CD8-positive, alpha-beta memory T cell (primary cell): Measurements from ENCODE around the gene PRKAR1B. TPM values are rescaled to one million over a fixed set of nuclear protein-coding genes. Genes with fewer than 3 reads are reported as not detected.
A peak's percentile ranks its signal among the peaks of the same experiment; 100 is the strongest.

ENCODE experiments used
- CTCF ChIA-PET: fragments of 350-600 bp; sonication (Branson Sonifier 250); formaldehyde crosslinking; loops from one replicate; lab custom pipeline; 2021; ENCODE audit warnings: antibody characterized with exemption; lab: Charles Lee
- POLR2A ChIA-PET: fragments of 350-600 bp; sonication (Branson Sonifier 250); formaldehyde crosslinking; loops from one replicate; lab custom pipeline; 2021; ENCODE audit warnings: antibody characterized with exemption; lab: Charles Lee
- DNase-seq, 5 donors: peaks; one replicate each; pipeline versions ENCODE4 v3.0.0 to v3.0.0-alpha.2; 2020 to 2022; ENCODE audit warnings: mixed read lengths in 1 of 5
- H3K27ac ChIP-seq: one replicate; pipeline ENCODE4 v1.7.0; 2013; ENCODE audit warnings: low read depth, mild to moderate bottlenecking, low read length, moderate library complexity
- H3K27me3 ChIP-seq: 2 replicates; pipeline ENCODE4 v1.7.0; 2013; ENCODE audit warnings: low read length, mild to moderate bottlenecking; ENCODE audit not compliant: insufficient read depth, poor library complexity, severe bottlenecking
- H3K36me3 ChIP-seq: 2 replicates; pipeline ENCODE4 v1.7.0; 2013; ENCODE audit warnings: mild to moderate bottlenecking, low read length, moderate library complexity; ENCODE audit not compliant: insufficient read depth
- H3K4me1 ChIP-seq: 2 replicates; pipeline ENCODE4 v1.7.0; 2013; ENCODE audit warnings: mild to moderate bottlenecking, low read length, moderate library complexity; ENCODE audit not compliant: insufficient read depth
- H3K4me3 ChIP-seq: 2 replicates; pipeline ENCODE4 v1.7.0; 2013; ENCODE audit warnings: mild to moderate bottlenecking, low read length
- H3K9me3 ChIP-seq: 2 replicates; pipeline ENCODE4 v1.7.0; 2013; ENCODE audit warnings: mild to moderate bottlenecking, low read length
- H3K27ac Mint-ChIP-seq, 8 donors: one replicate each; pipeline ENCODE4 v1.8.0; 2020 to 2021; ENCODE audit warnings: mixed read lengths in 8 of 8, mild to moderate bottlenecking in 6 of 8, inconsistent platforms in 3 of 8, moderate library complexity in 3 of 8
- H3K27me3 Mint-ChIP-seq, 2 donors: one replicate each; pipeline ENCODE4 v1.8.0; 2020 to 2021; ENCODE audit warnings: mixed read lengths in 2 of 2, mild to moderate bottlenecking in 1 of 2, moderate library complexity in 1 of 2
- H3K36me3 Mint-ChIP-seq, 3 donors: one replicate each; pipeline ENCODE4 v1.8.0; 2020 to 2021; ENCODE audit warnings: mixed read lengths in 3 of 3, inconsistent platforms in 1 of 3, mild to moderate bottlenecking in 1 of 3
- H3K4me1 Mint-ChIP-seq, 3 donors: one replicate each; pipeline ENCODE4 v1.8.0; 2020 to 2021; ENCODE audit warnings: mixed read lengths in 3 of 3, inconsistent platforms in 1 of 3, mild to moderate bottlenecking in 1 of 3
- H3K4me3 Mint-ChIP-seq, 7 donors: one replicate each; pipeline ENCODE4 v1.8.0; 2020 to 2021; ENCODE audit warnings: mixed read lengths in 7 of 7, mild to moderate bottlenecking in 6 of 7, moderate library complexity in 4 of 7, inconsistent platforms in 2 of 7
- H3K9me3 Mint-ChIP-seq, 5 donors: one replicate each; pipeline ENCODE4 v1.8.0; 2020 to 2022; ENCODE audit warnings: mixed read lengths in 5 of 5, mild to moderate bottlenecking in 3 of 5, moderate library complexity in 2 of 5, inconsistent platforms in 1 of 5
- polyA plus RNA-seq: library from polyadenylated mRNA; unstranded; fragments of 300-500 nt; fragmentation: Illumina TruSeq; gene quantifications from one replicate; pipeline ENCODE4 v1.2.3, GENCODE V29; 2021
- total RNA-seq, 2 experiments: library from RNA; stranded (reverse); gene quantifications; one replicate each; pipeline ENCODE4 v1.2.3, GENCODE V29; 2021

PRKAR1B gene
- total and polyA plus RNA-seq, 3 experiments from 2014 or later: 8.1 to 32.4 (median 28.3) TPM

- no peak overlapping the region for H3K27ac Mint-ChIP-seq
- no peaks in the 10 kb centered on the region for H3K36me3 Mint-ChIP-seq
- CTCF ChIA-PET: no interaction called here
- Histone ChIP-seq H3K4me1 (no peaks in the 10 kb centered on the region), H3K27me3 (no peaks in the 10 kb centered on the region), H3K36me3 (no peaks in the 10 kb centered on the region), H3K4me3 (no peak overlapping the region), H3K27ac (no peak overlapping the region), H3K9me3 (no peaks in the 10 kb centered on the region)
- DNase-seq: no peak
- H3K4me1 Mint-ChIP-seq: peaks cover 0 to 5% (median 4%) of the 10 kb centered on the region in 3 donors
- peaks cover 4 to 6% of the 10 kb centered on the region in 2 donors for H3K27me3 Mint-ChIP-seq
- H3K4me3 Mint-ChIP-seq: peak overlapping the region in 1 of 7 donors; percentile 44
- H3K9me3 Mint-ChIP-seq: no peaks in the 10 kb centered on the region
- POLR2A ChIA-PET: no interaction called here
These were observed 190.8 kb downstream of the PRKAR1B start for GRCh38 chr7:536231-536630.

DNA sequence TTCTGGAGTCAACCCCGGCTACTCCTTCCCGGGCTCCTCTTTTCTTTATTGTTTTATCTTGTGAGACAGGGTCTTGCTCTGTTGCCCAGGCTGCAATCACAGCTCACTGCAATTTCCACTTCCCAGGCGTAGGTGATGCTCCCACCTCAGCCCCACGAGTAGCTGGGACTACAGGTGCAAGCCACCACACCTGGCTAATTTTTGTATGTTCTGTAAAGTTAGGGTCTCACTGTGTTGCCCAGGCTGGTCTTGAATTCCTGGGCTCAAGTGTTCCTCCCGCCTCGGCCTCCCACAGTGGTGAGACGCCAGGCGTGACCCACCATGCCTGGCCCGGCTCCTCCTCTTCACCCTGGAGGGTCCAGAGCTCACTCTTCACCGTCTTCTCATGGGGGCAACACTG is 192.1 kb downstream of the PRKAR1B start:
- POLR2A ChIA-PET: no interaction called here
- H3K9me3 ChIP-seq: no peaks in the 10 kb centered on the region
- Mint-ChIP-seq H3K4me3 (no peak overlapping the region), H3K9me3 (no peaks in the 10 kb centered on the region), H3K4me1 (peaks cover 0 to 5% (median 4%) of the 10 kb centered on the region in 3 donors), H3K36me3 (no peaks in the 10 kb centered on the region), H3K27ac (no peak overlapping the region), H3K27me3 (peaks cover 7 to 12% of the 10 kb centered on the region in 2 donors)
- H3K4me3 ChIP-seq: no peak overlapping the region
- CTCF ChIA-PET: no interaction called here
- no peaks in the 10 kb centered on the region for H3K36me3 ChIP-seq
- H3K27me3 ChIP-seq: no peaks in the 10 kb centered on the region
- DNase-seq: no peak
- H3K4me1 ChIP-seq: no peaks in the 10 kb centered on the region
- H3K27ac ChIP-seq: no peak overlapping the region

DNA sequence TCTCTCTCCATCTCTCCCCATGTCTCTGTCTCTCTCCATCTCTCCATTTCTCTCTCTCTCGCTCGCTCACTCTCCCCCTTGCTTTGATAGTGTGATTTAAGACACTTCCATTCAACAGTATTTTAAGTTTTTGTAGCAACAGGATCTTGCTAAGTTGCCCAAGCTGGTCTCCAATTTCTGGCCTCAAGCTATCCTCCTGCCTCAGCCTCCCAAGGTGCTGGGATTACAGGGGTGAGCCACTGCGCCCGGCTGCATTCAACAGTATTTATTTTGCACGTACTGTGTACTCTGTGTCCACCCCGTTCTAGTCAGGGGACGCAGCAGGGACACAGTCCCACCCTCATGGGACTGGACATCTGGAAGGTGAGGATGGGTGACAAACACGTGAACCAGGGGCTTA is 193.0 kb downstream of the PRKAR1B start:
- Mint-ChIP-seq H3K27ac (no peak overlapping the region), H3K9me3 (no peaks in the 10 kb centered on the region), H3K4me3 (no peak overlapping the region), H3K36me3 (no peaks in the 10 kb centered on the region), H3K4me1 (peaks cover 0 to 5% (median 4%) of the 10 kb centered on the region in 3 donors), H3K27me3 (peaks cover 11 to 13% of the 10 kb centered on the region in 2 donors)
- Histone ChIP-seq H3K36me3 (no peaks in the 10 kb centered on the region), H3K9me3 (no peaks in the 10 kb centered on the region), H3K27ac (no peak overlapping the region), H3K4me3 (no peak overlapping the region), H3K4me1 (no peaks in the 10 kb centered on the region), H3K27me3 (no peaks in the 10 kb centered on the region)
- POLR2A ChIA-PET: no interaction called here
- DNase-seq: no peak
- CTCF ChIA-PET: no interaction called here

DNA sequence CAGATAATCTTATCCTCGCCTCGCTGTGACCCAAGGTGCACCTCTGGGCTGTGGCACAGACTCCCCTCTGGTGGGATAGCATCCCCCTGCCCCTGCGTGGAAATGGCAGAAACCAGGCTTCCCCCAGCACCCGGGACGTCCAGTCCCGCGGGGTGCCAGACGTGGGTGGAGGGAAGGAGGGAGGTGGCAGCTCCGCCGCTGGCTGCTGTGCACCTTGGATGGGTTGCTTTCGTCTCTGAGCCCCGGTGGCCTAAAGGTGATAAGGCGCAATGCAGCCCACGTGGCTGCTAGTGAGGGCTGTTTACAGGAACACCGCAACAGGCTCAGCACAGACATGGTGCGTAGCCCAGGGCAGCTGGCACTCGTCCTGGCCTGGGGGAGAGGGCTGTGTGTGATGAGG is 193.8 kb downstream of the PRKAR1B start:
- H3K4me3 Mint-ChIP-seq: no peak overlapping the region
- no peak overlapping the region for H3K27ac ChIP-seq
- H3K4me1 ChIP-seq: no peaks in the 10 kb centered on the region
- H3K27me3 ChIP-seq: no peaks in the 10 kb centered on the region
- peaks cover 0 to 5% (median 4%) of the 10 kb centered on the region in 3 donors for H3K4me1 Mint-ChIP-seq
- no peak overlapping the region for H3K27ac Mint-ChIP-seq
- no peaks in the 10 kb centered on the region for H3K36me3 ChIP-seq
- ChIA-PET CTCF (no interaction called here), POLR2A (no interaction called here)
- peaks cover 11 to 13% of the 10 kb centered on the region in 2 donors for H3K27me3 Mint-ChIP-seq
- H3K9me3 Mint-ChIP-seq: no peaks in the 10 kb centered on the region
- no peak overlapping the region for H3K4me3 ChIP-seq
- H3K9me3 ChIP-seq: no peaks in the 10 kb centered on the region
- DNase-seq: no peak
- no peaks in the 10 kb centered on the region for H3K36me3 Mint-ChIP-seq

DNA sequence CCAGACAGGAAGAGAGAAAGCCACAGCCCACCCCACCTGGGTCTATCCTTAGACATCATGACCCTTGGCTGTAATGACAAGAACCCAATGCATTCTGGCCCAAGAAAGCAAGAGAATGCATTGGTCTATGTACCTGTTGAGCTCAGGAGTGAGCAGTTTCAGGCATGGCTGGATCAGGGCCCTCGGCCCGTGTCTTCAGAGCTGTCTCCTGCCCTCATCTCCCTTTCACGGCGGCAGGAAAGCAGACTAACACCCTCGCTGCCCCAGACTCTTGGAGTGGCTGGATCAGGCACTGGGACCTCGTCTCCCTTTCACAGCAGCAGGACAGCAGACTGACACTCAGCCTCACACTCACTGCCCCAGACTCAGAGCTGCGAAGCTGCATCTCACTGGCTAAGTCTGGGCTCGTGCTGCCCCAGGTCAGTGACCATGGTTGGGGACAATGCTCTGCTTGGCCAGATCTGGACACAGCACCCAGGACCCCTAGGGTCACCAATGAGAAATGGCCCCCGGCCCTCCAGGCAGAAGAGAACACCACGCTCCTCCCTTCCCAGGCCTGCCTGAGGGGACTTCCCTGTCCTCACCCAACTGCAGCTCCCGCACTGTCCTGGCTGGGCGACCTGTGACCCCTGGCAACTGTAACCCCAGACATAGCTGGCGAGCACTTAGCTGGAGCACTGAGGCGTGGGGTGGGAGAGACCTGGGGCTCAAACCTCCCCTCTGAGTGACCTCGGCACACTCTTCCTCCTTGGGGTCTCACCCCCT is 194.5 kb downstream of the PRKAR1B start:
- Histone ChIP-seq H3K9me3 (no peaks in the 10 kb centered on the region), H3K27ac (no peak overlapping the region), H3K27me3 (no peaks in the 10 kb centered on the region), H3K4me3 (no peak overlapping the region), H3K36me3 (no peaks in the 10 kb centered on the region), H3K4me1 (no peaks in the 10 kb centered on the region)
- Mint-ChIP-seq H3K27ac (peak overlapping the region in 2 of 8 donors; percentile 65 to 68), H3K4me1 (peaks cover 0 to 5% (median 4%) of the 10 kb centered on the region in 3 donors), H3K27me3 (peaks cover 11 to 13% of the 10 kb centered on the region in 2 donors), H3K4me3 (no peak overlapping the region), H3K36me3 (no peaks in the 10 kb centered on the region), H3K9me3 (no peaks in the 10 kb centered on the region)
- POLR2A ChIA-PET: interaction anchor here (0.6 kb wide), 1 partner anchor 19 kb away, joined by 4 read pairs; no protein-coding TSS in a partner anchor
- DNase-seq: no peak
- CTCF ChIA-PET: no interaction called here

- Histone ChIP-seq H3K9me3 (no peaks in the 10 kb centered on the region), H3K4me1 (no peaks in the 10 kb centered on the region), H3K4me3 (no peak overlapping the region), H3K27me3 (no peaks in the 10 kb centered on the region), H3K27ac (no peak overlapping the region), H3K36me3 (no peaks in the 10 kb centered on the region)
- ChIA-PET CTCF (no interaction called here), POLR2A (interaction anchor here (0.6 kb wide), 1 partner anchor 18 kb away, joined by 4 read pairs; no protein-coding TSS in a partner anchor)
- H3K27me3 Mint-ChIP-seq: peaks cover 11 to 13% of the 10 kb centered on the region in 2 donors
- no peak overlapping the region for H3K4me3 Mint-ChIP-seq
- peak overlapping the region in 1 of 8 donors; percentile 55 for H3K27ac Mint-ChIP-seq
- DNase-seq: no peak
- H3K9me3 Mint-ChIP-seq: no peaks in the 10 kb centered on the region
- no peaks in the 10 kb centered on the region for H3K36me3 Mint-ChIP-seq
- peaks cover 0 to 5% (median 4%) of the 10 kb centered on the region in 3 donors for H3K4me1 Mint-ChIP-seq
These were observed 195.3 kb downstream of the PRKAR1B start for GRCh38 chr7:531777-532176.

GRCh38 chr7:528451-528850 is 198.6 kb downstream of the PRKAR1B start:
- H3K4me1 Mint-ChIP-seq: peaks cover 0 to 5% (median 4%) of the 10 kb centered on the region in 3 donors
- H3K36me3 ChIP-seq: no peaks in the 10 kb centered on the region
- H3K9me3 Mint-ChIP-seq: peaks cover 0 to 2% (median 0%) of the 10 kb centered on the region in 5 donors
- no peaks in the 10 kb centered on the region for H3K4me1 ChIP-seq
- POLR2A ChIA-PET: no interaction called here
- peaks cover 18 to 26% of the 10 kb centered on the region in 2 donors for H3K27me3 Mint-ChIP-seq
- no peaks in the 10 kb centered on the region for H3K9me3 ChIP-seq
- no peak overlapping the region for H3K4me3 ChIP-seq
- H3K4me3 Mint-ChIP-seq: no peak overlapping the region
- H3K27ac Mint-ChIP-seq: no peak overlapping the region
- no peak for DNase-seq
- H3K27me3 ChIP-seq: no peaks in the 10 kb centered on the region
- H3K36me3 Mint-ChIP-seq: no peaks in the 10 kb centered on the region
- no peak overlapping the region for H3K27ac ChIP-seq
- CTCF ChIA-PET: no interaction called here

DNA sequence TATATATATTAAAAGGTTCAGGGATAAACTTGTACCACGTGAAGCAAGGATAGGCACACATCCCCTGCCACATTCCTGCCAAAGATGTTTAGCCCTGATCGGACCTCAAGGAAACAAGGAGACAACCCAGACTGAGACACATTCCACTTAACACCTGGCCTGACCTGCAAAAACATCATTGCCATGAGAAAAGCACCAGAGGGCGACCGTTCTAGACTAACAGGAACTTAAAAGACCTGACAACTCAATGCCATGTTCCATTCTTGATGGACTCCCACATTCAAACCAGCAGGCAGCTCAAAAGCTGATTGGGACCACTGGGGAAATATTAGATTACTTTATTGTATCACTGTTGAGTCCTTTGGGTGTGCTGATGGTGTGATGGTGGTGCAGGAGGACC is 199.4 kb downstream of the PRKAR1B start:
- Histone ChIP-seq H3K36me3 (no peaks in the 10 kb centered on the region), H3K4me1 (no peaks in the 10 kb centered on the region), H3K9me3 (no peaks in the 10 kb centered on the region), H3K27ac (no peak overlapping the region), H3K4me3 (no peak overlapping the region), H3K27me3 (no peaks in the 10 kb centered on the region)
- H3K4me1 Mint-ChIP-seq: peaks cover 0 to 5% (median 4%) of the 10 kb centered on the region in 3 donors
- peaks cover 18 to 31% of the 10 kb centered on the region in 2 donors for H3K27me3 Mint-ChIP-seq
- POLR2A ChIA-PET: no interaction called here
- H3K27ac Mint-ChIP-seq: no peak overlapping the region
- peaks cover 0 to 2% (median 0%) of the 10 kb centered on the region in 5 donors for H3K9me3 Mint-ChIP-seq
- CTCF ChIA-PET: no interaction called here
- no peak overlapping the region for H3K4me3 Mint-ChIP-seq
- DNase-seq: no peak
- H3K36me3 Mint-ChIP-seq: no peaks in the 10 kb centered on the region
